PC-9 (cell line): ENCODE measurements around the gene TCF4.

Source experiments
- EZH2 ChIP-seq: fragments of 200-600 bp; sonication (generic); IDR thresholded peaks from 2 replicates; pipeline ENCODE4 v1.8.0; 2017; ENCODE audit warnings: antibody characterized with exemption, low read depth
- TF ChIP-seq, protein P1 (sequence below): fragments of 200-600 bp; sonication (generic); conservative IDR thresholded peaks from 2 replicates; pipeline ENCODE4 v1.6.1; 2017; ENCODE audit warnings: mixed run types, antibody characterized with exemption, mild to moderate bottlenecking, moderate library complexity

DNA sequence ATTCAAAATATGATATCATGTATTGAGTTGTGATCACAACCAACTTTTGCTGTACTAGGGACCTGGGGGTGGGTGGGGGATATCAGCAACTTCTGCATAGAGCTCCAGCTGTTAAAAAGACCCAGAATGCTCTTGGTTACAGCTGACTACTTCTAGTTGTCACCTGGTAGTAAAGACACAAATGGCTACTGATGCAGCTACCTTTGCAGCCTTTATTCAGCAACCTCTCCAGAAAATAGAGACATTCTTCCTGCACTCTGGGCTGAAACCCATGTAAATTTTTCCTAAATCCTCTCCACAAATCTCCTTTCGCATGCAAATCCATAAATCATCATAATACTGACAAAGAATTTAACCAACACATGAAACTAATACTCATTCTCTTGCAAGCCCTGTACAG, 238.3 kb downstream of the TCF4 start:
- TF ChIP-seq, protein P1, sequence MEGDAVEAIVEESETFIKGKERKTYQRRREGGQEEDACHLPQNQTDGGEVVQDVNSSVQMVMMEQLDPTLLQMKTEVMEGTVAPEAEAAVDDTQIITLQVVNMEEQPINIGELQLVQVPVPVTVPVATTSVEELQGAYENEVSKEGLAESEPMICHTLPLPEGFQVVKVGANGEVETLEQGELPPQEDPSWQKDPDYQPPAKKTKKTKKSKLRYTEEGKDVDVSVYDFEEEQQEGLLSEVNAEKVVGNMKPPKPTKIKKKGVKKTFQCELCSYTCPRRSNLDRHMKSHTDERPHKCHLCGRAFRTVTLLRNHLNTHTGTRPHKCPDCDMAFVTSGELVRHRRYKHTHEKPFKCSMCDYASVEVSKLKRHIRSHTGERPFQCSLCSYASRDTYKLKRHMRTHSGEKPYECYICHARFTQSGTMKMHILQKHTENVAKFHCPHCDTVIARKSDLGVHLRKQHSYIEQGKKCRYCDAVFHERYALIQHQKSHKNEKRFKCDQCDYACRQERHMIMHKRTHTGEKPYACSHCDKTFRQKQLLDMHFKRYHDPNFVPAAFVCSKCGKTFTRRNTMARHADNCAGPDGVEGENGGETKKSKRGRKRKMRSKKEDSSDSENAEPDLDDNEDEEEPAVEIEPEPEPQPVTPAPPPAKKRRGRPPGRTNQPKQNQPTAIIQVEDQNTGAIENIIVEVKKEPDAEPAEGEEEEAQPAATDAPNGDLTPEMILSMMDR = no peak
- no peak for TF ChIP-seq EZH2
